CD4-positive, alpha-beta T cell treated with Interleukin-10 for 1 hour (primary cell): ENCODE data around the gene ABAT.
"Not testable (repeated sequence)": the region's sequence is repeated elsewhere in the genome, so short reads cannot be mapped to it uniquely, and the experiment has no call there.

Experiments
- DNase-seq: peaks from one replicate; pipeline ENCODE4 v3.0.0-alpha.2; 2020

Gene ABAT

DNA sequence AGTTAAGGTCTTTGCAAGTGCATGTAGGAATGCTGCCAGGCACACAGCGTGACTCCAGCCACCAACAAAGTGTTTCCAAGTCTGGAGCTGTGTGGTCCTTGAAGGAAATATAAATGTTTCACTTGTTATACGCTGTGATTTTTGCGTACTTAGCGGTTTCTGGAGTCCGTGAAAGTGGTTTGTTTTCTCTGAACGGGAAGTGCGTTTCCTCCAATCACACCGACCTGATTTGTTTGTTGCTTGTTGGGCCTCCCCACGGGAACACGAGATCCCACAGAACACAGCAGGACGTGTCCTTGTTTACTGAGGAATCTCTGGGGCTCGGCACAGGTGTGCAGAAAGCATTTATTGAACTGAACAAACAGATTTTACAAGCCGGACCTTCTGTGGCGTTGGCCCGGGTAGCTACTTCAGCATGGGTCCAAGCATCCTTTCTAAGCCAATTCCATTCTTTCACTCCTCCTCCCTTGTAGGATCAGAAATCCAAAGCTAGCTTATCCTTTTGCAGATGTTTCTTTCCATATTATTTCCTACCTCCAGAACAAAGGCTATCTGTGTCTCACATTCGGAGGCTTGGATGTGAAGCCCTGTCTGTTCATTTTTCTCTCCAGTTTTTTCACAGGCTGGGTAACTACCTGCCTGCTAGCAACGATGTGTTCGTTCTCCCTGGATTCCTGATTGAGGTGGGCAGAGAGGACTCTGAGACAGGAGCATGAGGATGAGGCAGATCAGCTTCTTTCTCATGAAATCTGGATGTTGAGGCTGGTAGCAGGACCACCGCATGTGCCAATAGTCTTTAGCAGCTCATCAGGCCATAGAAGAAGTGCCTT, 44.6 kb downstream of the ABAT start:
- DNase-seq = no peak

- no peak for DNase-seq
Measured at GRCh38 chr16:8720080-8720966, 45.9 kb downstream of the ABAT start.

DNA sequence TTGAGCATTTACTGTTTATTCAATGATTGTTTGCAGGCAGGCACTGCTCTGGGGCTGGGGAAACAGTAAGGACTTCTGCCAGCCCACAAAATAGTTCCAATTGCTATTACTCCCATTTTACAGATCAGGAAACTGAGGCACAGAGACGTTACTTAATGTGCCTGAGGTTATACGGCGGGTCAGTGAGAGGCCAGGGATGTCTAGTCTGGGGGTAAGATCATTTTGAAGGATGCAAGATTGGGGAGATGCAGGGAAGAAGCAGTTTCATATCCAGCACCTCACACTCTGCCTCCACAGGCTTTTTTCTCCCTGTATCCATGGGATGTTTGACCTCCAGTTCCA, 46.5 kb downstream of the ABAT start:
- no peak for DNase-seq

DNA sequence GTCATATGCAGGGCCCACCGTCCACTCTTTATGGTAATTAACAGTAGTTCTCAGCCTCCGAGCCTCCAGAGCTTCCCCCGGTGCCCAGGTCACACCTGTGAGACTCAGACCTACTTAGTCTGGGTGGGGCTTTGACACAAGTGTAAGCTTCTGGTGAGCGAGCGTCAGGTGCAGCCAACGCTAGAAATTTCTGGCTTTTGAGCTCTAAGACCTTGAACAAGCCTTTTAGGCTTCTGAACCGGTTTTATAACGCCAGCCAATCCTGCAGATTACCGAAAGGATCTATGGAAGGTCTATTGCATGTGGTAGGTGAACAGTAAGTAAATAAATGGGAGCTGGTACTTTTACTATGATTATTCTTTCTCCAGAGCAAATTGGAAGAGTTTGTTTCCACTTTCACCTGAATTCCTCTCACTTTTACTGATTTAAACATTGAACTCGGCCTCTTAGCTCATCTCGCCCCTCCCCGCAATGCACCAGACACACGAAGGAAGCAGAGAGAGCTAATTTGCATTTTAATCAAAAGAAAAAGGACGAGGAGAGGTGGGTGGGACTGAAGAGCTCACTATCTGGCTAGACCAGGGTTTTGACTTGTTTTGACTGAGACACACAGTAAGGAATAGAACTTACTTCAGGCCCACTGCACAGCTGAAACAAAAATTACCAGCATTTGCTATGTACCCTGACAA, 47.1 kb downstream of the ABAT start:
- DNase-seq = no peak

- DNase-seq = no peak
Measured at GRCh38 chr16:8722025-8722348, 47.6 kb downstream of the ABAT start.

DNA sequence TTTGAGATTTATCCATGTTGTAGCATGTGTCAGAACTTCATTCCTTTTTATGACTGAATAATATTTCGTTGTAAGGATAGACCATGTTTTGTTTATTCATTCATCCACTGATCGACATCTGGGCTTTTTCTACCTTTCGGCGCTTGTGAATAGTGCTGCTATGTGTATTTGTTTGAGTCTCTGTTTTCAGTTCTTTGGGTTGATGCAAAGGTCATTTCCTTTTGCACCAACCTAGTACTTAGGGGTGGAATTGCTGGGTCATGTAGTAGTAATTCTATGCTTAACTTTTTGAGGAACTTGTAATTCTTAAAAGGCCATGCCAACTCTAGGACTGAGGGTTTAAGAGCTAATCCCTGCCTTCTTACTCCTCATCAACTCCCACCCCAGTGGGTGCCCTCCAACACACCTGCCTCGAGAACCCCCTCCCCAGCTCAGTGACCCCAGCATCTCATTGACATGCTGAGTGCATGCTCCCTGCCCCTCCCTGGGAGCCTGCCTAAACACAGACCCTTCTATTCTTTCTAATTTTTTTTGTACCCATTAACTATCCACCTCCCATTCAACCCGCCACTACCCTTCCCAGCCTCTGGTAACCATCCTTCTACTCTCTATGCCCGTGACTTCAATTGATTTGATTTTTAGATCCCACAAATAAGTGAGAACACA, 51.2 kb downstream of the ABAT start:
- no peak for DNase-seq

DNA sequence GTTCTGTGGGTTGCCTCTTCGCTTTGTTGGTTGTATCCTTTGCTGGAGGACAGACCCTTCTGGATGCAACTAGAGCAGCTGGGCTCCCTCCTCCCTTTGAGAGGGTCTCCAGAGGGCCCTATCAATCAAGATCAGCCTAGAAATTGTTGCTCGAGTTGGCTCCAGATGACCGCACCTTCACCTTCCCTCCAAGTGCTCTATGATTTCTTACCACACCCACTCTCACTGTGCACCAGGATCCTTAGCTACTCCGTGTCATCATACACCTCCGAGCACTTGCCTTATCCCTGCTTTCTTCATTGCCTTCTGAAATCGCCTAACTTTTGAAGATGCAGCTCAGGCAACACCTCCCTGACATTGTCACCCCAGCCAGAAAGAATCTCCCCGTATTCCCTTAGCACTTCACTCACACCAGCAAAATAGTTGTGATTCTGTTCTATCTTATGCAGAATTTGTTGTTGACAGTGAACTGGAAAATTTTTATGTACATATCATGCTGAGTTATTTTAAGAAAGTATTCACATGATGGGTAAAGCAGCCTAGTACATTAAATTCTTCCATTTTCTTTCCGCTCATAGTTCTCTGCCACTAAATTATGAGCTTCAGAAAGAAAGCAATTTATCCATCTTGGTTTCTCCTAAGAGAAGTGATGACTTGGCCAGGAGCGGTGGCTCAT, 52.9 kb downstream of the ABAT start:
- DNase-seq = no peak

DNA sequence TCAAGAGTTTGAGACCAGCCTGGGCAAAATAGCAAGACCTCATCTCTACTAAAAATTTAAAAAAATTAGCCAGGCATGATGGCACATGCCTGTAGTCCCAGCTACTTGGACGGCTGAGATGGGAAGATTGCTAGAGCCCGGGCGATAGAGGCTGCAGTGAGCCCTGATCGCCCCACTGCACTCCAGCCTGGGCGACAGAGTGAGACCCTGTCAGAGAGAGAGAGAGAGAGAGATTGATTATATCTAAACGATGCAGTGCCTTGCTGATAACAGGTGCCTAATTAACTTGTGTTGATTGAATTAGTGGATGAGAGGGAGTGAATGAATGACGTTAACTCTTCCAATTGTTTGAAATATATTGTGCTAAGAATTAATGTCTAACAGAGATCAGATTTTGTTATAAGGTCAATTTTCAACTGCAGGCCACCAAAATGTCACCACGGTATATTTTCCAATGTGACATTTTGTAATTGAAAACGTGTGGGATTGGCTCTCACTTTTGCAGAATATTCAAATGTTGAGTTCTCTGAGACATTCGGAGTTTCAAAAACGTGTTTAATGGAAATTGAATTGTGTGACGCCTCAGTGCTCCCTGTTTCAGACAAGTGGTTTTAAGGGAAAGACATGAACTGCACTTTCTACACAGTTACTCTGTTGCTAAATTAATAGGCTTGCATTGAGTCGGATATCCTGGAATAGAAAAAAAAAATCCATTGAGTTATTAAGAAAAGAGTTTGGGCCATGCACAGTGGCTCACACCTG, 53.6 kb downstream of the ABAT start:
- DNase-seq = no peak

DNA sequence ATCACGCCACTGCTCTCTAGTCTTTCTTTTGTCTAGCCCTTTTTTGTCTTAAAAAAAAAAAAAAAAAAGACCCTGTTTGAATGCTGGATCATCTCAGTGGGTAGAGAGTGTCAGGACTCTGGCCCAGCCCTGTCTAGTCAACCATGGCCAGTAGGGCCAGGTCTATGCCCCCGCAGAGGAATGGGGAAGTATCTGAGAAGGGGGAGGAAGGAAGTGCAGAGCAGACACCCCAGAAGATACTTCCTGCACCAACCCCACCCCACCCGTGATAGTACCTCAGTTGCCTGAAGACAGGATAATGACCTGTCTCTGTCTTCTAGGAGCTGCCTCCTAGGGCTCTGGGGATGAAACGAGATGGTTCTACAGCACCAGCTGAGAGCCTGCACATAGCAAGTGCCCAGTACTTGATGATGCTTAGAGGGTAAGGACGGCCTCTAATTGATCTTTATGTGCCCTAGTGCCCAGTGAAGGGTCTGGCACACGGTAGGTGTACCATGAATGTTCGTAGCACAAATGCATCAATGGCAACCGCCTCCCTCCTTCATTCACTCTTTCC, 55.4 kb downstream of the ABAT start:
- DNase-seq = peak; percentile 3

GRCh38 chr16:8730335-8730915, 56.0 kb downstream of the ABAT start:
- no peak for DNase-seq

DNA sequence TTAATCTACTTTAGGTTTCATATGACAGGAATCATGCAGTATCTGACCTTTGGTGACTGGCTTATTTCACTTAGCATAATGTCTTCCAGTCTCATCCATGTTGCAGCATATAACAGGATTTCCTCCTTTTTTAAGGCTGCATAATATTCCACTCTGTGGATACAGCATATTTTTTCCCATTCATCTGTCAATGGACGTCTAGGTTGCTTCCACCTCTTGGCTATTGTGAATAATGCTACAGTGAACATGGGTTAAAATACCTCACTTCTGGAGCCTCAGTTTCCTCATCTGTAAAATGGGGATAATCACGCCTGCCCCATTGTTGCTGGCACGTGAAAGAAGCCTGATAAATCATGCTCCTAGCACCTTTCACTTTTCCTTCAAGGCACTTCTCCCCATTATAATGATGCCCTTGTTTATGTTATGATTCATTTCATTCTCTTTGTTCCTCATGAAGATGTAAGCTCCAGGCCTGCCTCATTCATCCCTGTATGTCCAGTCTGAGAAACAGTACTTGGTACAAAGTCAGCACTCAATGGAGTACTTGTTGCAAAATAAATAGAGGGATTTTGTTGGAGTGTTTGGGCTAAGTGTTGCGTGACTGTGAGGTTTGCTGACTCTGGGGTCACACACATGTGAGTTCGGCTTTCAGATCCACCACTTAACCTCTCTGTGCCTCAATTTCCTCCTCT, 59.6 kb downstream of the ABAT start:
- no peak for DNase-seq

DNA sequence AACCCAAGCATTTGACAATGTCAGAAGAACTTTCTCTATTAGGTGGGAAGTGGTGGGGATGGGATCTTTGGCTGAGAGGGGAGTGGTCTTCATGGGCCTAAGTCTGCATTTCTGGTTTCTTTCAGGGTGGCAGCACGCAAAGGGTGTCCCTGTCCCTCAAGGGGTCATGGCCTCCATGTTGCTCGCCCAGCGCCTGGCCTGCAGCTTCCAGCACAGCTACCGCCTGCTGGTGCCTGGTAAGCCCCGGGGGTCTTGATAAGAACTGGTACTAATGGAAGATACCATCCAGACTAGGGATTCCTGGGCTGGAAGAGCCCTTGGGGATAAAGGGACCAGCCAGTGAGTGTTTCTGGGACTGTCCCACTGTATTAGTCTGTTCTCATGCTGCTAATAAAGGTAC, 61.2 kb downstream of the ABAT start:
- no peak for DNase-seq

DNA sequence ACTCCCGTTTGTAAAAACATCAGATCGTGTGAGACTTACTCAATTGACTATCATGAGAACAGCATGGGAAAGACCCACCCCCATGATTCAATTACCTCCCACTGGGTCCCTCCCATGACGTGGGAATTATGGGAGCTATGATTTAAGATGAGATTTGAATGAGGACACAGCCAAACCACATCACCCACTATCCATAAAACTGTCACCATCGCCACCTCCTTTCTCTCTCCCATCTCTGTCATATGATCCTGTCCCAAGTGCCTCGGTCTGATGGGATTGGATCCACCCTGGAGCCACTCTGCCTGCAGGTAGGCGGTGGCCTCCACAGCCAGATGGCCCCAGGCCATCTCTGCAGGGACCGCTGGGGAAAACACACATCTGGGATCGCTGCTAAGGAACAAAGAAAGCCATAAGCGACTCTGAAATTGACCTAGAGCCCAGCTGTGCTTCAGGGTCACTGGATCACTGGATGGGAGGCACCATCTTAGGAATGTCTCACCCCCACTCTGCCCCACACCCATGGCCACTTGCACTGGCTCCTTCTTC, 61.8 kb downstream of the ABAT start:
- no peak for DNase-seq

DNA sequence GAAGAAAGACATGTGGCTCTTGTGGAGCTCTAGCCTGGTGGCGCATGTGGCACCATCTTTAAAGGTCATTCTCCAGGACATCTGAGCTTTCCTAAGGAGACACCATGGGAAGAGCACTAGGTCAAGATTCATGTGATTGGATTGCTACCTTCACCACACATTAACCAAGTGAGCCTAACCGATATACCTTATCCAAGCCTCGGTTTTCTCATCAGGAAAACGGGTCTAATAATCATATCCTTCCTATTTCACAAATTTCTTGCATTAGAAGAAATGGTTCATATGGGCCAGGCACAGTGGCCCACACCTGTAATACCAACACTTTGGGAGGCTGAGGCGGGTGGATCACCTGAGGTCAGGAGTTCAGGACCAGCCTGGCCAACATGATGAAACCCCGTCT, 64.7 kb downstream of the ABAT start:
- DNase-seq = no peak

DNA sequence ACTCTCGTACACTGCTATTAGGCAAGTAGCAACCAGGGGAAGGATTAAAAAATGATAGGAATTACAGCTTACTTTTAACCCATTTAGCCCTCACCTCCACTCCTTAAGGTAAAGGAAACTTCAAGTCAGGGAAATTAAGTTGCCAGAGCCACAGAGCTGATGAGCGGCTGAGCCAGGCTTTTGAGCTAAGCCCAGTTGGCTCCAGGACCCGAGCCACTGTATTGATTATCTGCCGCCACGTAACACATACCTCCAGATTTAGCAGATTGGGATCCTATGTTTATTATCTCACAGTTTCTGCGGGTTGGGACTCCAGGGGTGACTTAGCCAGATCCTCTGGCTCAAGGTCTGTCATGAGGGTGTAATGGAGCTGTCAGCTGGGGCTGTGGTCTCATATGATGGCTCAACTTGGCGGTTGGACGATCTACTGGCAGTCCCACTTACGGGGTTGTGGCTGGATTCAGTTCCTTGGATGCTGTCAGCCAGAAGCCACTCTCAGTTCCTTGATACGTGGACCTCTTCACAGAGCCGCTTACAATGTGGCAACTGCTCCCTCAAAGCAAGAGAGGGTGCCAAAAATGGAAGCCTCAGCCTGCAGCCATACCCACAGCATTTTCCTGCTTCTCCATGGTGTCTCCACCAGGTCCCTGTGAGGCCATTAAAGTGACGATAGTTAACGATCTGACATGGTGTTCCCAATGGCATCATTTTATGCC, 65.7 kb downstream of the ABAT start:
- no peak for DNase-seq

- no peak for DNase-seq
Measured at GRCh38 chr16:8740775-8741355, 66.4 kb downstream of the ABAT start.

- no peak for DNase-seq
Measured at GRCh38 chr16:8741636-8742035, 67.2 kb downstream of the ABAT start.

DNA sequence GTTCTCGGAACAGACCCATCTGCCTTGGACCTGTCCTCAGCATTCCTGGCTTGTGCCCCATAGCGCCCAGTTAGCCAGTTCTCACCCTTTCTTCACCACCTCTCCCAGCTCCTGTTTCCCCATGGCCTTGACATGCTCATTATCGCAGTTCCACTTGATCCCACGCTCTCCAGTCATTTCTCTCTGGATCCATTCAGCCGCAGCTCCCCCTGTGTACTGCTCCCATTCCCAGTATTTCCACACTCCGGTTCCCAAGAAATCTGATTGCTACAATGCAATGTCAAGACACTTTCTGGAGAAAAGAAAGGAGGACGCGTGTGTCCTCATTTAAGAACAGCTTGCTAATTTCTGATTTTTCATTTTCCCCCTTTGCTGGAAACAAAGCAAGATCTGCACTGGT, 67.7 kb downstream of the ABAT start:
- no peak for DNase-seq

GRCh38 chr16:8748944-8749343, 74.5 kb downstream of the ABAT start:
- not testable (repeated sequence) for DNase-seq
